Suppressor macrophage treated with lipopolysaccharide for 4 hours (primary cell): ENCODE measurements around the gene GNB1L.
"Not testable (repeated sequence)": the region's sequence is repeated elsewhere in the genome, so short reads cannot be mapped to it uniquely, and the experiment has no call there.

Source experiments
- DNase-seq: peaks from one replicate; pipeline ENCODE4 v3.0.0-alpha.2; 2020

The GNB1L gene

DNA sequence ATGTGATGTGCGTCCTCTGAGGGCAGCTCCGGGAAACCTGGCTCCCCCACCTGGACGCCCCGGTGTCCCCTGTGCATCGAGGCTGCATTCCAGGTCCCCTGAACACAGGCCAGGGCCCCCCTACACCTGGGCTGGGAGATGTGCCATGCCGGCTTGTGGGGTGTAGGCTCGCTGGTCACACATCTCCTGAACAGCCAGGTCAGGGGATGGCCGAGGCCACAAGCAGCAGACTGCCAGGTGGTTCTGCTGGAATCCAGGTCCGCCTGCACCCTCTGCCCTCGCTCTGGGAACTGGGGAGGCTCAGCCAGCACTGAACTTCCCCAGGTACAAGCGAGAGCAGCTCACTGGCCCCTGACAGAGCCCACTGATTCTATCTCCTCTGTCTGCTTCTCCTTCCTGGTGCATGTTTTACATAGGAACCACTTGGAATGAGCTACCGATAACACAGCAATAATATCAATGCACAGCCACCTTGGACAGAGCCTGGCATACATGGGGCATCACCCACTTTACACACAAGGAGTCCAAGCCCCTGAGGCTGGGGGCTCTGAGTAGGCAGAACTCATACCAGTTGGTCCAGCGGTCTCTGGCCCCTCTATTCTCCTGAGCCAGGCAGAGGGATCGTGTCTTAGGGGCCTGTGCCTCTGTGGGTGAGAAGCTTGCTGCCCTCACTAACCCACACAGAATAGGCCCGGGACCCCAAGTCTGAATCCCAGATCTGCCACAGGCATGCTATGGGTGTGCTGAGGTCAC, 47.3 kb downstream of the GNB1L start:
- no peak for DNase-seq

DNA sequence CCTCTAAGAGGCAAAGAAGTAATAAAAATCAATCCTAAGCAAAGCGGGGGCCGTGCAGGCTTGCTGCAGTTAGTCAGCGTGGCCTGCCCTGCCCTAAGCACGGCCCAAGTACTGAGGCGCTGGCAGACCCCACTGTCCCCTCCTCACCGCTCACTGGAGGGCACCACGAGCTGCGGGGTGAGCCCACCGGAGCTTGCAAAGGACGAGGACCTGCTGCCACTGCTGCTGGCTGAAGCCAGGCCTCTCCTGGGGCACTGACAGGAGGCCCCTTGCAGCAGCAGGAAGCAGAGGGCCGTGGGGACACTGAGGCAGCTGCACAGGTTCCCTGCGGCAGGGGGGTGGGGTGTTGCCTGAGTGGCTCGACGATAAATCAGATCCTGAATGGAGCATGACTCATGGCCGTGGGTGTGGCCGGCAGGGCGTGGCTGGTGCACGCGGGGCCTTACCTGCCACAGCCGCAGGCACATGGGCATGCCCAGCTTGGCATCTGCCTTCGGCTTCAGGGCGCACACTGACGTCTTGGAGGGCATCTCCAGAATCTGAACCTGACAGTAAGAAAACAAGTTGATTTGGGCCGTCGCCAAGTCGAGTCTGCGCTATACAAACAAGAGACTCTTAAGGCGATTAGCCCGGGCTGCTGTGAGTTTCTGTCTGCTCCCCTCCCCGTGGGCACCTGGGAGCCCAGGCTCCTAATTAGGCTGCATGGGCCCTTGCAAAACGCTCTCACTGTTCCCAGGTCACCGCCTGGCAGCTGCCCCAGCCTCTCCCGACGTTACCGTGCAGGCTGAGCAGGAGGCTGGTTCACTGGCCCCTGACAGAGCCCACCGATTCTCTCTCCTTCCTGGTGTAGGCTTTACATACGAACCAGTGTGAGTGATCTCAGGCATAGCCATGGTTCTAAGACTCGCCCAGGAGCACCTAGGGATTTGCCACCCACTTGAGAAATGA, 48.2 kb downstream of the GNB1L start:
- DNase-seq = no peak

DNA sequence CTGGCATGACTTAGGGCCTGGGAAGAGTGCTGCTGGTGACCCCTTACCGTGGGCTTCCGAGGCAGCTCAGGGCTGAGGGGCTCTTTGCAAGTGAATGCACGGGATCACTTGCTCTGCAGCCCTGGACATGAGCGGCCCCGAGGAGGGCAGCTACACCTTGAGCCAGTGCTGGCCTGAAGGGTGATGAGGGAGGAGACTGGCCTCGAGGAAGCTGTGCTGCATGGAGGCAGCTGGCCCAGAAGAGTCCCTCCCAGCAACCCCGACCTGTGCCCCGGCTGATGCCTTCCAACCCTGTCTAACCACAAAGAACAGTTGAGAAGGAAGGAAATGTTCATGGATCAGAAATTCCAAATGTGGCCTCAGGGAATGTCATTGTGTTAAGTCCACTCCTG, 48.9 kb downstream of the GNB1L start:
- DNase-seq = no peak

DNA sequence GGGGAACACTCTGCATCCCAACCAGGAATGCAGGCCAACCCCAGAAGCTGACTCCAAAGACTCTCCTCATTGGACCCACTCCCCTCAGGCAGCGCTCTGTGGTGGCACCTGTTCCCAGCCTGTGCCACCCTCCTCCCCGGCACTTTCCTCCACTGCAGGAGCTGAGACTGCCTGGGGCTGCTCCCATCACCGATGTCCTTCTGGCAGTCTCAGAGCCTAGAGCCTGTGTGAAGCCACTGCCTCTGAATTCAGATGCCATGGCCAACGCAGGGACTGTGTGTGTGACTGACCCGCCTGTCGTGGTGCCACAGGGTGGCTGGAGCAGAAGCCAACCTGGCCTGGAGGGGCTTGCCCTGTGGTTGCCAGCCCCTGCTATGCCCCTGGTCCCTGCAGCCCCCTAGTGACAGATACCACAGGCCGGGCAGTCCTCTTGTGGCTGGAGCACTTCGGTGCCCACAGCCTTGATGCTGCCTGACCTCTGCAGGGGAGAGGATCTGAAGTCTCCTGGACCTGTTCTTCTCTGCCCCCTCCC, 50.9 kb downstream of the GNB1L start:
- no peak for DNase-seq

DNA sequence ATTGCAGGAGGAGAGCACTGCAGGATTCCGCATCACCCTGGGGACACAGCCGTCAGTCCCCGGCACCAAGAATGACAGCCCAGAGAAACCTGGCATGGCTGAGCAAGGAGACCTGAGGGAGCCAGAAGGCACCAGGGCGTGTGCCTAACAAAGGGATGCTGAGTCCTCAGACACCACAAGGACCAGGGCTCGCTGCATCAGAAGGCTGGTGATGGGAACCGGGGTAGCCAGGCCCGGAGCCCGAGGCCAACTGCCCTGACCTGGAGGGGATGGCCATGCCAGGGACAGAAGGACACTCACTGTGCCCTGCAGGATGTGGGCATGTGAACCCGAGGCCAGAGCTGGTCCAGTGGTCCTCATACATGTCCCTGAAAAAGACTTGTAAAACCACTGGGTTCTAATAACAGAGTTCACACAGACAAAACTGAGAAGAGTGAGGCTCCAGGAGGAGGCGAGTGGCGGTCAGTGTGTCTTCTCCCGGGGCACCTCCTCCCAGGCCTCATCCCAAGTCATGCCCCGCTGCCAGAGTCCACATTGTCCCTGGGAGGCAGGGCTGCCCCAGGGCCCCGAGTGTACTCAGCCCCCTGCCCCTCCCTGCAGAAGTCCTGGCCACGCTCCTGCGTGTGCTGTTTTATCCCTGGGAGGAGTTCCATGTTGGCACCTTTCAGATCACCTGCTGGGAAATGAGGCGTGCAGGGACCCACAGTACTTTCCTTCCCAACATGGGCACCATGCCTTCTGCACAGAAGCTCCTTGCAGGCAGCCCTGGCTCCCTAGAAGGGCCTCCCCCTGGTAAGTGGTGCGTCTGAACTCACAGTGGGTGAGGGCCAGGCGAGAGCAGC, 51.6 kb downstream of the GNB1L start:
- no peak for DNase-seq

DNA sequence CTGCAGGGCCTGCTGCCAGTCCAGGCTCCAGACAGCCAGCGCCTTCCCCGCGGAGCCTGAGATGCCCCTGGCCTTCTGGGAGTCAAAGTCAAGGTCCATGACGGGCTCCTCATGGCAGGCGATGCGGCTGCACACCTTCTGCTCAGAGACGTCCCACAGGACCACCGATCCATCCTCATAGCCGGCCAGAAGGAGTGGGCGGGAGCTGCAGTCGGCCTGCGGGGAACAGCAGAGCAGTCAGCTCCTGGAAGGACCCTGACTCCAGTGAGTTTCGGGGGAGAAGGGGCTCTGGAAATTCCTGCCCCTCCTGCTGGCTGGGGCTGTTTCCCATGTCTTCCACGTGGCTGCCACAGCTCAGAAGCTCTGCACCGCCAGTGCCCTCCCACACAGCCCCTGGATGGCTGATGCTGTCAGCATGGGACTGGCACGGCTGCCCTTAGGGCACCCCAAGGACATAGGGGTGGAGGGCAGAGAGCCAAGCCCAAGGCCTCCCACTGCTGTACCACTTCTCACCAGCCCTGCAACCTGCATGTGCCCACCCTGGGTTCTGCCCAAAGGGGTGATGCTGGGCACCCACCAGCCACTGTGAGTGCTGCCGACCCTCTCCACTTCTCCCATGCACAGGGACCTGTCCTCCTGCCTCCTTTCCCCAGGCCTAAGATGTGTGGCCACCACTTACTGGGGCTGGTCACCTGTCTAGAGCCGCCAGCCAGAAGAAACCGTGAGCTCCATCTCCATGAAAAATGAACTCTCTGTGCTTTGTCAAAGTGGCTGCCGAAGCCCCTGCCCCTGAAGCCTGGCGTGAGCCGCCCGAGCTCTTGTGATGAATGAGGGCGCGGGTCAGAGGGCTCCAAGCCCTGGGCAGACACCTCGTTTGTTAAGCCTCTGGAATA, 52.4 kb downstream of the GNB1L start:
- no peak for DNase-seq

DNA sequence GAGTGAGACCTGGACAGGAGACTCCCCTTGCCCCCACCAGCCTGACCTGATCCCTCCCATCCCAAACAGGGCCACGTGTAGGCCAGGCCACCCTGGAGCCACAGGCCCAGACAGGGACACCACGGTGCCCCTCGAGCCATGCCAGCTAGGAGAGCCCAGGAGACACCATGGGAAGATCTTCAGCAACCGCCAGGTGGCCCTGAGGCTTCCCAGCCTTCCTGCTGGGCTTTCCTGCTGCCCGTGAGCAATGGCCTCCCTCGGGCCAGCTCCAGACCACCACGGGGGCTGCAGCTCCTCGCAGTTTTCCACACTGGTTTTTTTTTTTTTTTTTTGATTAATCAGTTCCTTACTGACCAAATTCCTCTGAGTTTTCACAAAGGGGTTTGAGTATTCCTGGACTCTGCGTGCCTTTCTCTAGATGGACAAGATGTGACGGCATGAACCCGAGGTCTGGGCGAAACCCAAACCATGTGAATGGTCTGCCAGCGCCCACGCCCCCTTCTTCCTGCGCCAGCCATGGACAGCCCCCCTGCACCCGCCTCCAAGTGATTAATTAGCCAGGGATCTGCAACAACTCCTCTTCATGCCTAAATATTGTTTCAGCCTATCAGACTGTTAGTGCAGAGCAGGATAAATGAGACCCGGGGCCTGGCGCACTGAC, 53.2 kb downstream of the GNB1L start:
- DNase-seq = no peak

DNA sequence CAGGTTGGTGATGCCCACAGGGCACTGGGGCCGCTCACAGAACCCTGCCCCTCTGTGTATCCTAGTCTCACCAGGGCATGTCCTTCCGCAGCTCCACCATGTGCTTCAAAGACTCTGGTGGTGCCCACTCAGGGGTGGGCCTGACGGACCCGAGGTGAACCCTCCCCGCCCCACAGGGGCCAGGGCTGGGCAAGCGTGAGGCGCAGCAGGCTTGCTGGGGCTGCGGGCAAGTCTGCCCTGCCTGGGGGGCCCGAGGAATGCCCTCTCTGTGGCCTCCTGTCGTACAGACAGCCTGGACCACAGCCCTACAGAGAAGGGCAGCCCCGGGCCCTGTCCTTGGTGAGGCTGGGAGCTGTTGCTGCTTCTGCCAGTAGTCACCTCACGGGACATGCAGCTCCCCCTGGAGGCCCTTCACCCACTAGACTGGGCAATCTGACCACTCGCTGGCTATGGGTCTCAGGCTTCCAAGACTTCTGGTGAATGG, 53.9 kb downstream of the GNB1L start:
- peak; percentile 9 for DNase-seq

DNA sequence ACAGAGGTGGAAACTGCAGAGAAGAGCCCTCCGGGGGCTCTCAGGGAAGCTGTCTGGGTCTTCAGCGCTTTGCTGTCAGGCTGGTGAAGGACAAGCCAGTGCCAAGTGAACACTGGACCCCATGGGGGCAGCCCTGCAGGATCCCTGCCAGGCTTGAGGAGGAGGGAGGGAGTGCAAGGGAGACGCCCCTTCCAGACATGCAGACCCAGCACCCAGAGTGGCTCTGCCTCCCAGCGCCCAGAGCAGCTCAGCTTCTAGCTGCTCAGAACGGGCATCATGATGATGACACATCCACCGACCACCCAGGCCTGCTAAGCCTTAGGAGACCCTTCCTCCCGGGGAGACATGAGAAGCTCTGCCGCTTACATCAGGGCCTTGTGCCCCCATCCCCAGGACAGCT, 54.4 kb downstream of the GNB1L start:
- DNase-seq = no peak

DNA sequence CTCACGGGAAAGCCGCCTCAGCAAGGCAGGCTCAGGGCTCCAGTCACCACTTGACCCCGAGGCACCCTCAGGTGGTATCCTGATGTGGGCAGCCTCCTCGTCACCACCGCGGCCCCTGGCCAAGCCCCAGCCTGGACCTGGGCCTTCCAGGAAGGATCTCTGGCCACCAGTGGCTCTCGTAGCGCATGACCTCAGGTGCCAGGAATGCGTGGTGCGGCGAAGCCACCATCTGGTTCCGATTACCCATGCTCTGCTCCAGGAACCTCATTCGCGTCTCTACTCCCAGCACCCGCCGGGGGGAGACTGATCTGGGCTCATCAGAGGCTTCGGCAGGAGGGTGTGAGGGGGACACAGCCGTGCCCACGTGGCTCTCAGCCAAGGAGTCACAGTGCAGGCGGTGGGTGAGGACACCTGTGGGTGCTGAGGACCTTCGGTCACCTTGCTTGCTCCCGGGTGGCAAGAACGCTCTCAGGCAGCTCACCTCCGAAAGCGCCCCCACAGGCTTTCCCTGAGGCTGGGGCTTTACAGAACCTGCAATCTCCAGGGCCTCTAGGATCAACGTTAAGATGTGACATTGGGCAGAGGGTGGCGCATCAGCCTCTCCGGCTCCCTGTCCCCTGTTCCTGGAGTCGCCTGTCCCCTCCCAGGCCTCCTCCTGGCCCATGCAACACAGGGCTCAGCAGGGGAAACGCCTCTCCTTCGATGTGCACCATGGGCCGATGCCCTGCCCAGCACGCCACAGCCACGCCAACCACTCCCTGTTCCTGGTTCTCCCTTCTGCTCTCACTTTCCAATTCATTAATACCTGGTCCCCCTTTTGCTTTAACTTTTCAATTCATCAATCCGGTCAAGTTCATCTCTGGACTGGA, 55.1 kb downstream of the GNB1L start:
- DNase-seq = no peak

DNA sequence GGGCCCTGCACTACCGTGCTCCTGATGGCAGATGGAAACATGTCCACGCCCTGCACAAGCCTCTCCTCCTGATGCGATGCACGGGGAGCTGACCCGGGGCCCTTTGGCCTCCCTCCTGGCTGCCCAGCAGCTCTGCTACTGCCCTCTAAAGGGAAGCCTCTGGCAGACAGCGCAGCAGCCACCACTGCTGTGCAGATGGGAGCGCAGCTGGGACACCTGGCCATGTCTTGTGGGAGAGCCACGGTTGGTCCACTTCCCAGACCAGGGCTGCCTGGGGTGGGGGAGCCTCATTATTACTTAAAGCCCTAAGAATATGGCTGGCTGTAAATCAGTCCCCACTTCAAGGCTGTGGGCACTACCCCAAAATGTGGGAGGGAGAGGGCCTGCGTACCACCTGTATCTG, 55.8 kb downstream of the GNB1L start:
- no peak for DNase-seq

DNA sequence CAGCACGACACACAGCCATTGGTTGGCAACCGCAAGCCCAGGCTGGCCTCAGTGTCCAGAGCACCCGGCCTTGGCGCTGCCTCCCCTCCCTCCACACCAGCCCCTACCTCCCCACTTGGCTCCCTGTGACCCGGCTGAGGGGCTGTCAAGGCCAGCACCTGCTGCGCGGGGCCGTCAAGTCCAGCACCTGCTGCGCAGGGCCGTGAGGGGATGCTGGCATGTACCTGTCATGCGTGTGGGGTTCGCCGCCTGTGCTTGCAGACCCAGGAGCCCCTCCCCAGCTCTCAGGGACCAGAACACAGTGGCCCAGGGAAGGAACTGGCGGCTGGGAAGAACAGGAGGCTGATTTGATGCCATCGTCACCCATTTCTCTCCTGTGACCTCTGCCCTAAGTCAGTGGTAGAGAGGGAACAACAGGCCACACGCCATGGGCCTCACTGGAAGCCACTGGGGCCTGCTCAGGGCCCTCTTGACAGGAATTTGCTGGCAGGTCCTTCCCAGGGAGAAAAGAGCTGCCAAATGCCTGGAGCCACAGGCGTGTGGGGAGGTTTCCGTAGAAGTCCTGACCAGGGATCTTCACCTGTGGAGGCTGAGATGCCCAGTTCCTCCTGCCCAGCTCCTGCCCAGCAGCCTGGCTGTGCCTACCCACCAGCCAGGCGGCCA, 56.5 kb downstream of the GNB1L start:
- DNase-seq = no peak

DNA sequence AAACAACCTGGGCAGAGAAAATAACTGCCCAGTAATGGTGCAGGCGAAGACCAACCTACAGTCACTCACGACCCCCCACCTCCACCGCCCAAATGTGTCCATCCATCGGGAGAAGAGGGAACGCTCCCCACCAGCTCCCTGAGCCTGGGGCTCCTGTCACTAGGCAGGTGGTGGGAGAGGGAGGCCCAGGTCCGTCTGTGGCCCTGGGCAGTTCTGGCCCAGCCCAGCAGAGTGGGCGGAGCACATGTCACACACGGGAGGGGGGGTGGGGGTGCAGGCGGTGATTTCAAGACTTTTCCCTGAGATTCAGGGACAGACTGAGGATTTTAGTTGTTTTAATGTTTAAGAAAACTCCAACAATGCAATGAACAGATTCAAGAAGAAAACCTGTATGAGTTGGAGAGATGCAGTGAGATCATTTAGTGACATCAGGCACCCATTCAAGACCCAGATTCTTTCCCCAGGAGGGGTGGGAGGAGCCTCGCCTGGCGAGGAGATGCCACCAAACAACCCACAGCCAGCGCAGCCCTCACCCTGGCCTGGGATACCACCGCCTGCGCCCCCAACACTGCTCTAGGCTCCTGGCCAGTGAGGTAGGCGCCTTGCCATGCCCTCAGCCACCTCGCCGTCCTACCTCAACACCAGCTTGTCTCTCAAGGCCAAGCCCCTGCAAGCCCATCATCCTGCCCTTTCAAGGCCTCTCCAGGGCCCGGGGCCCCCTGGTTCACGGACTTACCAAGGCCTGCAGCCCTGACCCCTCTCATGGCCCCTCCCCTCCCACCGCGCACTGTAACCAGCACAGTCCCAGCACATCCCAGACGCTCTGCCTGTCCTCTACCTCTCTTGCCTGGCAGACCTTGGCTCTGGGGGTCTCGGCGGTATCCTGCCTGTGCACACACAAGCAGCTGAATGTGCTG, 57.3 kb downstream of the GNB1L start:
- no peak for DNase-seq

DNA sequence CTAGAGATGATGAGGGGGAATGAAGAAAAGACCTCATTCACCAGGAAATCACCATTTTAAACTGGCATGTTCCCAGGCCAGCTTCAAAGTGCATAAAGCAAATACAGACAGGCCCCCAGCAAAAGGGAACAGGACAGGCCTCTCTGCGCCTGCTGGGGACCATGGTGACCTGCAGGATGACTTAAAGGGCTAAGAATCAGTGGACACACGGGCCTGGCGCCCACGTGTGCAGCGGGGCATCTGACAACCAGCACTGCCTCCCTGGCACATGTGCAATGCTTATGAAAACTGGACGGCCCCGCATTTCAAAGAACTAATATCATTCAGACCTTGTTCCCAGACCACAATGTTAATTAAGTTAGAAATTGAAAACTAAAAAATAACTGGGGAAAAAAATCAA, 58.5 kb downstream of the GNB1L start:
- DNase-seq = no peak

DNA sequence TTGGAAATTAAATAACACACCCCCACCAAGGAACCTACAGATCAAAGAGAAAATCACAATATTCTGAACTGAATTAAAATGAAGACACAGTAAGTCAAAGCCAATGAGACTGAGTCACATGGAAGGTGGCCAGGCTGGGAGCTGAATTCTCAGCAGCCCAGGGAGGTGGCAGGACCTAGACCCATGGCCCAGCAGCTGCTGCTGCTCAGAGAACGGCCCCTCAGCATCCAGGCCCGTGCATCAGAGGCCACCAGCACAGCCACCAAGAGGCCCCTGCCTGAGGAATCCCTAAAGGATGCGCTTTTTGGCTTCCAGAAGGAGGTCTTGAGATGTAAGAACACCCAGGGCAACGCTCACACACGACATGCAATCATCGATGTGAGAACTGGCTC, 59.1 kb downstream of the GNB1L start:
- DNase-seq = no peak

DNA sequence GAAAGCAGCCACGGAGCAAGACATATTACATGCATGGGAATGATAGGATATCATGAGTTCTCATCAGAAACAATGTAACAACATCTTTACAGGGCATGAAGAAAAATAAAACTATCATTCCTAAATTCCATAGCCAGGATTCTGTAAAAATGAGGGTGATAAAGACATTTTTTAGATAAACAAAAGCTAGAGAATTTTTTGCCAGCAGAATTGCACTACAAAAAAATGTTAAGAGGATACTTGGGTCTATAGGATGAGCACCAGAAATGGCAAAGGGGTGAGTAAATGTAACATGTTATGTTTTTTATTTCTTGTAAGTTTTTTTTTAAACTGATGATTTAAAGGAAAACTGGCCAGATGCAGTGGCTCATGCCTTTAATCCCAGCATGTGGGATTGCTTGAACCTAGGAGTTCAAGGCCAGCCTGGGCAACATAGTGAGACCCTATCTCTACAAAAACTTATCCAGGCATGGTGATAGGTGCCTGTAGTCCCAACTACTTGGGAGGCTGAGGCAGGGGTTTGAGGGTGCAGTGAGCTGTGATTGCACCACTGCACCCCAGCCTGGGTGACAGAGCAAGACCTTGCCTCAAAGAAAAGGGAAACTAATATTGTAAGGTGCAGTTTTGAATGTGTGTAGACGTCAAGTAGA, 60.9 kb downstream of the GNB1L start:
- DNase-seq = no peak

DNA sequence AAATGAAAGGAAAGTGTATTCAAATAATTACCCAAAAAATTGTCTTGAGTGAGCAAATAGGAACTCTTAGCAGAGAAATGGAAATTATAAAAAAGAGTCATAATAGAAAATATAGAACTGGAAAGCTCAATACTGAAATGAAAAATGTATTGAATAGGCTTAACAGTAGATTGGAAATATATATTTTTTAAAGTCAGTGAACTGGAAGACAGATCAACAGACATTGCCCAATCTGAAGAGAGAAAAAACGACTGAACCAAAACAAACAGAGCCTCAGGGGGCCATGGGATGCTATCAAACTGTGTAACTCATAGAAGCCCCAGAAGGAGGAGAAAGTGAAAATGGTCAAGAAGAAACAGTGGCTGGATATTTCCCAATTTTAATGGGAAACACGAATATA, 61.5 kb downstream of the GNB1L start:
- DNase-seq = no peak

DNA sequence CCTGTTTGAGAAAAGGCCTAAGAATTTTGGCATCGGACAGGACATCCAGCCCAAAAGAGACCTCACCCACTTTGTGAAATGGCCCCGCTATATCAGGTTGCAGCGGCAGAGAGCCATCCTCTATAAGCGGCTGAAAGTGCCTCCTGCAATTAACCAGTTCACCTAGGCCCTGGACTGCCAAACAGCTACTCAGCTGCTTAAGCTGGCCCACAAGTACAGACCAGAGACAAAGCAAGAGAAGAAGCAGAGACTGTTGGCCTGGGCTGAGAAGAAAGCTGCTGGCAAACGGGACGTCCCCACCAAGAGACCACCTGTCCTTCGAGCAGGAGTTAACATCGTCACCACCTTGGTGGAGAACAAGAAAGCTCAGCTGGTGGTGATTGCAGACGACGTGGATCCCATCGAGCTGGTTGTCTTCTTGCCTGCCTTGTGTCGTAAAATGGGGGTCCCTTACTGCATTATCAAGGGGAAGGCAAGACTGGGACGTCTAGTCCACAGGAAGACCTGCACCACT, 62.2 kb downstream of the GNB1L start:
- not testable (repeated sequence) for DNase-seq
